HUDEP-2 (cell line): ENCODE results near the gene TSR1.

Experiments
- DNase-seq, 76 experiments: peaks; one replicate each; lab custom pipeline; 2025; ENCODE audit not compliant: unreplicated experiment in 76 of 76; lab: John Stamatoyannopoulos, UW

The TSR1 gene

DNA sequence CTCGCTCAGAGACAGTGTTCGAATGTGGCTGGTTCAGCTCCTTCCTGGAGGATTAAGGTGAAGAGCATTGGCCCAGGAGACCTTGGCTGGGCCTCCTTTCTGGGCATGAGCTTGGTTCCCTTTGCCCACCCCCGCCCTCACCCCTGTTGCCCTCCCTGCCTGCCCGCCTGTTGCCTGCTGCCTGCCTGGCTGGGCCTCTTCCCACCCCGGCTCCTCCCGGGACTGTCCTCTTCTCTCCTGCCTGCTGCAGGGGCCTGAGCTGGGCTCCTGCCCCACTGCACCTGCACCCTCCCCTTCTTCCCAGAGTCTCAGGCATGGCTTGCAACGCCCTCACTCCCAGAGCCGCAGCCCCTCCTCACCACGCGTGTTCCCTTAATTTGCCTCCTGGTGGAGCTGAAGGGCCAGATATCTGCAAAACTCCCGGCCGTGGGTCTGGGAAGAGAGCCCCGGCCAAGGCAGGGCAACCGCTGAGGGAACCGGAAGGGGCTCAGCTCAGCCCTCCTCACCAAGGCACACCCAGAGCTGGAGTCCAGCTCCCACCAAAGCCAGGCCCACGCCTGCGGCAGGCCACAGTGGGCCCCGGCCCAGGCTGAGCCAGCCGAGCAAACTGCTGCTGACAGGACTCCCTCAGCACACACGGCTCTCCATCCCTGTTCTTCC, 33.4 kb upstream of the TSR1 start:
- no peak for DNase-seq

DNA sequence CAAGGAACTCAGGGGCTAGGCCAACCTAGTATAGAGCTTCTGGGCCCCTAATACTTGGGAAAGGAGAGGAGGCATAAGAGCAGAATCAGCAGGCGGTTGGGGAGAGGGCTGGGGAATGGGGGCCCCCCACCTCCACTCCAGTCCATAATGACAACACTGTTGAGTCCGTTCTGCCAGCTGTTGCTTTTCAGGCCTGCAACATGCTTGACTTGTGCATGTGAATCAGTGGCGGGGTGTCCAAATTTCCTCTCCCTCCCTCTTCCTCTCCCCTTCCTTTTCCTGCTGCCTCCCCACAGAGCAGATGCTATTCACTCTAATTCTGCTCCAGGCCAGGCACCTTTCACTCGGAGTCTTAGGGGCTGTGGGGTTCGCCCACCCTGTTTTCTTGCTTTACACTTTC, 32.8 kb upstream of the TSR1 start:
- DNase-seq, result no peak

DNA sequence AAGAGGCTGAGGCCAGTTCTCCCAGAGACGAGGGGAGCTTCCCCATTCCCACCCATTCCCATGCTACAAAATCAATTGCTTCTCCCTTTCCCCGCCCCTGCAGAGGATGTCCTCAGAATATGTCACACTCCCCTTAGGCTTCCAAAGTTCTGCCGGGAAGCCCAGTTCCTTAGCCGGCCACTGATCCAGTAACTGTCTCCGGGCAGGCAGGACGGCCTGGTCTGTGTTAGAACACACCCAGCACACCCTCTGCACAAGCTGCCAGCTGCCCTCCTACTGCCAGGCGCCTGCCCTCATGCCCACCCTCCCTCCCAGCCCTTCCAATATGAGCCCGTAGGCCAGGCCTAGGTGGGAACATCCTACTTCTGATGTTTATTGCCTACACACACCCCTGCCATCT, 32.1 kb upstream of the TSR1 start:
- DNase-seq, result no peak

DNA sequence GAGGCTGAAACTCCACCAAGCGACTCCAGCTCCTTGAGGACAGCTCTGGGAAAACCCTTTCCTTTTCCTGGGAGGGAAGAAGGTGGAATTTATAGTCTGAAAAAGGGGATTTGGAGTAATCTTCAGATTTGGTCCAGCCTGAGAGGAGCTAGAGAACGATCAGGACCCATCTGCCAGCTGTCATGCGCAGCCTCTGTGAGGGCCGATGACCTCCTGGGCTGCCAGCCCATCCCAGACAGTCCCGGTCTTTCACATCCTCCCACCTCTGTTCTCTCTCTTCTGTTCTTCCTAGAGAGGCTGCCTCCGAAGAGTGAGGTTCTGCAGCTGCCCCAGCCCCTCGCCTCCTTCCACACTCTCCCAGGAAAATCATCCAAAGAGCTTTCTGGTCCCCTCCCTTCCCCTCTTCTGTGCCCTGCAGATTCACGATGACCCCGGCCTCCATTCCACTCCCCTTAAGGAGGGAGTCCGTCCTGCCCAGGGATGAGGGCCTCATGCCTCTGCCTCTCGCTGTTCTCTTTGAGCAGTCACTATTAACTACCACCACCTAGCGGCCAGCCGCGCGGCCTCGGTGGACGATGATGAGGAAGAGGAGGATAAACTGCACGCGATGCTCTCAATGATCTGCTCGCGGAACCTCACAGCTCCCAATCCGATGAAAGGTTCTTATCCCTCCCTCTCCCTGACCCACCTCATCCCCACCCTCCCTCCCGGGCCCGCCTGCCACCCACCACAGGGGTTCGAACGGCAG, 30.7 kb upstream of the TSR1 start:
- no peak for DNase-seq

DNA sequence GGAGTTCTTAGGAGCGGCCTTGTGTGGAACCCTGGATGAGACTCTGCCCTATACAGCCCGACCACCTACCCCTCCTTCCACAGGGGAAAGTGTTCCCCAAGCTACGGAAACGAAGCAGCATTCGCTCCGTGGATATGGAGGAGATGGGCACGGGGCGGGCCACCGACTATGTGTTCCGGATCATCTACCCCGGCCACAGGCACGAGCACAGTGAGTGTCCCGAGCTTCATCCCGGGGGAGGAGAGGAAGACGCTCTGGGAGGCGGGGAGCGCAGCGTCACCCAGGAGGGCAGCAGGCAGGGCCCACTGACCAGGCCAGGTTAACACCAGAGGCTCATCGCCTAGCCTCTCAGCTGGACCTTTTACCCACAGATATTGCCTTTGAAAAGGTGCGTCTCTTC, 28.9 kb upstream of the TSR1 start:
- no peak for DNase-seq

DNA sequence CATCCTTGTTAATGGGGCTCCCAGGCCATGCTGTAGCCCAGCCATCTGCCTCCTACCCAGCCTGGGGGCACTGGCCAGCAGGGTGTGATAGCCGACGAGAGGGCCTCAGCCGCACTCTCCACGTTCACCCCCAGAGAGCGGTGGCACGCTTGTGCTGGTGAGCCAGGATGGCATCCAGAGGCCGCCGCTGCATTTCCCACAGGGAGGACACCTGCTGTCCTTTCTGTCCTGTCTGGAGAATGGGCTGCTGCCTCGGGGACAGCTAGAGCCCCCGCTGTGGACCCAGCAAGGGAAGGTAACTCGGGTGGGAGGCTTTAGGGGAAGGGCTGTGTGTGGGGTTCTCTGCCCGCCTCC, 28.5 kb upstream of the TSR1 start:
- DNase-seq, result no peak

DNA sequence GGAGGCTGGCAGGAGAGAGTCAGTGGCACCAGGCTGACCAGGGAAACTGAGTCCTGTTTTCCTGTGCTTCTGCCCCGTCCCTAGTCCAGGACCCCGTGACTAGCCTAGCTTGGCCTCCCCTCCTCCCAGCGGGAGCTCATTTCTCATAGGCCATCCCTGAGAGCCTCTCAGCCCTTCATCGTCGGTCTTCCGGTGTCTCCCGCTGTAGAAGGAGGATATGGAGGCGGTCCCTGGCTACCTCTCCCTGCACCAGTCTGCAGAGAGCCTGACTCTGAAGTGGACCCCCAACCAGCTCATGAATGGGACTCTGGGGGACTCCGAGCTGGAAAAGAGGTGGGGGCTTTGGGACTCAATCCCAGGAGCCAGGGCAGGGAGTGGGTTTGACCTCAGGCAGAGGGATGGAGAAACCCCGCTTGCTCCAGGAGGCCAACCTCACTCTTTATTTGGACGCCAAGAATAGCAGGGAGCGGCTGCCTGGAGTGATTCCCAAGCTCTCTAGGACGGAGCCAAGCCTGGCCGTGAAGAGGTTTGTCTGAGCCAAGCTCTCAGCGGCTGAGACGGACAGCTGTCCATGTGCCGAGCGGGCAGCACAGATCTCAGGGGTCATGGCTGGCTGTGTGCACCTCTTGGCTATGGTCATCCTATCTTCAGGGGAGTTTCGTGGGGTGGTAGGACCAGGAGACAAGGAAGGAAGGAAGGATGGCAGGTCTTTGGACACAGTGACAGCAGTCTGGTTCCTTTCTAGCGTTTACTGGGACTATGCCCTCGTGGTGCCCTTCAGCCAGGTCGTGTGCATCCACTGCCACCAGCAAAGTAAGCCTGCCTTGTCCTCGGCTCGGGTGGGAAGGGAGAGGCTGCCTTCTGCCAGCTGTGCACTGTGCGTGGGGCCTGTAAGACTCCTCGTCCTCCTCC, 27.9 kb upstream of the TSR1 start:
- DNase-seq, result no peak

DNA sequence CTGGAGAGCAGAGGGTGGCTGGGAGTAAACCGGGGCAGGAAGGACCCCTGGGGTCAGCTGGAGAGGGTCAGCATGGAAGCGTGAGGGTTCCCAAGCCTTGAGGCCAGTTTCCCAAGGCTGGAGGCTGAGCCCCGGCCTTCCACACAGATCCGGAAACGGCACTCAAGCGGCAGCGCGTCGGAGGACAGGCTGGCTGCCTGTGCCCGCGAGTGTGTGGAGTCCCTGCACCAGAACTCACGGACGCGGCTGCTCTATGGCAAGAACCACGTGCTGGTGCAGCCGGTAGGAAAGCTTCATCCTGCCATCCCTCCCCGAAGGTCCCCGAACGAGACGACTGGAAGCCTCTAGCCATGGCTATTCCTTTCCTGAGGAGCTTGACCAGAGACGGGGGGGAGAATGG, 27.1 kb upstream of the TSR1 start:
- no peak for DNase-seq

DNA sequence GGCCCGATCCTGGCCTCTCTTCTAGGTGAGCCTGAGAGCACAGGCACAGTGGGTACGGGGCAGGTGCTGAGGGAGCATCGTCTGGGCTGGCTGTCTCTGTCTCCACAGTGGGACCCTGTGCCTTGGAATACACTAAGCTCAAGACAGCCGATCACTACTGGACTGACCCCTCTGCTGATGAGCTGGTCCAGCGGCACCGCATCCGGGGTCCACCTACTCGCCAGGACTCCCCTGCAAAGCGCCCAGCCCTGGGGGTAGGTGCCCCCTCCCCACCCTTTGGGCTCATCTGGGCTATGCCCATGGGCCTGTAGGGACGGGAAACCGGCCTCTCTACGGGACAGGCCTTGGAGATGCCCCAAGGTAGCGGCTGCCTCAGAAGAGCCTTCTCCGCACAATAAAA, 26.6 kb upstream of the TSR1 start:
- no peak for DNase-seq

DNA sequence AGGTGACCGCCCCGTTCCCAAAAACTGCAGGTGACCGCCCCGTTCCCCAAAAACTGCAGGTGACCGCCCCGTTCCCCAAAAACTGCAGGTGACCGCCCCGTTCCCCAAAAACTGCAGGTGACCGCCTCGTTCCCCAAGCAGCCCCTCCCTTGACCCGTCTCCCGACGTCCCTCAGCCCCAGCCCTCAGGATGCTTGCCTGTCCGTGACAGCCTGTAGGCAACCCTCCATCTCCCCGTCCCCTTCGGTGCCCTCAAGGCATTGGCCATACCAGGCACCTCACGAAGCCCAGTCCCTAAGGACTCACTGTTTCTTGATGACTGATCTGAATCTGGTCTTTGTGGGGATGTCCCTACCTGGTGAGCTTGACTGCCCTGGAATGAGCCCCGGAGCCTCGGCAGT, 26.2 kb upstream of the TSR1 start:
- DNase-seq, result no peak

DNA sequence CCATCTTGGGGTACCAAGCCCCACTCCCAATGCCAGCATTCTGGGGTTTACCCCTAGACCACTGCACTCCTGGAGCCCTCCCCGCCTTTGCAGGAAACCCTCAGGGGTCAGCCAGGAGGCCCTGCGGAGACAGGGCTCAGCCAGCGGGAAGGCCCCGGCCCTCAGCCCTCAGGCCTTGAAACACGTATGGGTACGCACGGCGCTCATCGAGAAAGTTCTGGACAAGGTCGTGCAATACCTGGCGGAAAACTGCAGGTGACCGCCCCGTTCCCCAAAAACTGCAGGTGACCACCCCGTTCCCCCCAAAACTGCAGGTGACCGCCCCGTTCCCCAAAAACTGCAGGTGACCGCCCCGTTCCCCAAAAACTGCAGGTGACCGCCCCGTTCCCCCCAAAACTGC, 25.8 kb upstream of the TSR1 start:
- DNase-seq, result no peak

DNA sequence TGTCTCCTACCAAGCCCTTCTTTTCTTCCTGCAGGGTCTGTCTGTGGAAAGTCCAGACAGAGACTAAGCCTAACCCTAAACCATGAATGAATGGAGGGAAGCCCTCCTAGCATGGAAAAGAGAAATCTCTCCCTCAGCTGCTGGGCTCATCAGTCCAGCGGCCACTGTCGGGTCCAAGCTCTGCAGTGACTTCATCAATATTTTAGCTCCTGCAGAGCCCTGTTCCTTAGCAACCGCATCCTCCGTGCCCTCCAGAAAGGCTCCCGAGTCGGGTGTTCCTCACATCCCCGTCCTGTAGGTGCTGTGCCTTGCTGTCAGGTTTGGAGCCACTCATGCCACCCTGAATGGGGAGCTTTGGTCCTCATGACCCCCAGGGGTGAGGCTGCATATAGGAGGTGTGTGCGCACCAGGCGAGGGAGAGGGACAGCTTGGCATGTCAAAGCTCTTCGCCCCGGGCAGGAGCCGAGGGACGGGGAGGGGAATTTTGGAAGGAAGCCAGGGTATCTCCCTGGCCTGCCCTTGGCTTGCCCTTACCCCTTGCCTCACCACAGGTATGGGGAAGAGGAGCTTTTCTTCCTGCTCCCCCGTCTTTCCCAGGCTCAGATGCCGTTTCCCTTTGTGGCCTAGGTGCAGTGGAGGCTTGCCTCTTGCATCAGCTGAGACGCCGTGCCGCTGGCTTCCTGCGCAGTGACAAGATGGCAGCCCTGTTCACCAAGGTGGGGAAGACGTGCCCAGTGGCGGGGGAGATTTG, 24.9 kb upstream of the TSR1 start:
- no peak for DNase-seq

DNA sequence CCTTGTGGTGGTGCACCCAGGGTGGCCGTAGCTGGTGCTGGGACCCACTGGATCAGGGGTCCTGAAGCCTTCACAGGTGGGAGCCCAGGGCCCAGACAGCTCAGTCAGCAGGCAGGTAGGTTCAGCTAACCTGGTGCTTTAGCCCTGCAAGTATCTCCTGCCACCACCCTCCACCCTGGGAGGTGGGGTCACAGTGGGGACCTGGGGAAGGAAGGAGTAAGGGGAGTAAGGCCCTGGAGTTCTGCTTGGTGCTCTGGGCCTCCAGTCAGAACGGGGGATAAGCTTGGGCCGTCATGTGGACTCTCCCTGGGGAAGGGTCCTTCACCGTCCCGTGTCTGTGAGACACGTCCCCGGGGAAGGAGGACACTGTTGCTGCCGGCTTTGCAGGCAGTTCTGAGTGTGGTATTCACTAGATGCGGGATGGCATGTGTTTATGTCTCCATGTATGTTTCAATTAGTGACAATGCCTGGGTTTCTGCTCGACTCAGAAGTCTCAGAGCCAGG, 21.7 kb upstream of the TSR1 start:
- no peak for DNase-seq

DNA sequence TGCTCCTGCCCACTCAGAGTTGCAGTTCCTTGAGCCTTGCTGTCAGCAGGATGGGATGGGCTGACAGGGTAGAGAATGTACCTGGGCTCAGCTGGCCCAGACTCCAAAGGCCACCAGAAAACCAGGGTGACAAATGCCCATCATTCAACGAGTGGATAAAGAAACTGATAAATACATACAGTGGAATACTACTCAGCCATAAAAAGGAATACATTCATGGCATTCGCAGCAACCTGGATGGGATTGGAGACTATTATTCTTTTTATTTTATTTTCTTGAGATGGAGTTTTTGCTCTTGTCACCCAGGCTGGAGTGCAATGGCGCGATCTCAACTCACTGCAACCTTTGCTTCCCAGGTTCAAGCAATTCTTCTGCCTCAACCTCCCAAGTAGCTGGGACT, 21.0 kb upstream of the TSR1 start:
- no peak for DNase-seq

DNA sequence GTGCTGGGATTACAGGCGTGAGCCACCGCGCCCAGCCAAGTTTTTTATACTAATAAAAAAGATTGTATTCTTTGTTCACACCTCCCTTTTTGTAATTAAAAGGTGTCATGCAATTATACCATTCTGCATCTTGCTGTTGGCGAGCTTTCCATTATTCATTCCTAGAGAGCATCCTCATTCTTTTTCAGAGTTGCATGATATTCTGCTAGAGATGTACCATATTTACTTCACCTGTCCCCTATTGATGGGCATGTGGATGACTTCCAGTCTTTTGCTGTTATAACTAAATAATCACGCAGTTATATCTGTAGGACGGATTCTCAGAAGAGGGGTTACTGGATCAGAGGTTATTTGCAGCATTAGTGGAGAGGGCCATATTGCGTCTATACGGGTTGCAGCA, 18.1 kb upstream of the TSR1 start:
- no peak for DNase-seq

DNA sequence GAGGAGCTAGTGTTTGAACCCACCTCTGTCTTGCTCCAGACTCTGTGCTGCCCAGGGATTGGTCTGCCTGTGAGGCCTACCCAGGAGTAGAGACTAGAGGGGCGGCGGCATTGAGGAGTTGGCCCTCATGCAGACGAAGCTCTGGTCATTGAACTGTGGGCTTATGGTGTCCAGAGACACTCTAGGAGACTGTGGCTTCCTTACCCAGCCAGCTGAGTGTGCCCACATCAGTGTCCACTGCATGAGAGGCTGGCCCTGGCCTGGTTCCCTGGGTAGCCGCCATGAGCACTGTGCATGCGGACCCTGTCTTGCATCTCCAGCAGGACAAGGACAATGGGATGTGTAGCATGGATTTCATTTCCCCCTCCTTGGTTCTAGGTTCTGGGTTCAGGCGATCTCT, 15.0 kb upstream of the TSR1 start:
- no peak for DNase-seq

DNA sequence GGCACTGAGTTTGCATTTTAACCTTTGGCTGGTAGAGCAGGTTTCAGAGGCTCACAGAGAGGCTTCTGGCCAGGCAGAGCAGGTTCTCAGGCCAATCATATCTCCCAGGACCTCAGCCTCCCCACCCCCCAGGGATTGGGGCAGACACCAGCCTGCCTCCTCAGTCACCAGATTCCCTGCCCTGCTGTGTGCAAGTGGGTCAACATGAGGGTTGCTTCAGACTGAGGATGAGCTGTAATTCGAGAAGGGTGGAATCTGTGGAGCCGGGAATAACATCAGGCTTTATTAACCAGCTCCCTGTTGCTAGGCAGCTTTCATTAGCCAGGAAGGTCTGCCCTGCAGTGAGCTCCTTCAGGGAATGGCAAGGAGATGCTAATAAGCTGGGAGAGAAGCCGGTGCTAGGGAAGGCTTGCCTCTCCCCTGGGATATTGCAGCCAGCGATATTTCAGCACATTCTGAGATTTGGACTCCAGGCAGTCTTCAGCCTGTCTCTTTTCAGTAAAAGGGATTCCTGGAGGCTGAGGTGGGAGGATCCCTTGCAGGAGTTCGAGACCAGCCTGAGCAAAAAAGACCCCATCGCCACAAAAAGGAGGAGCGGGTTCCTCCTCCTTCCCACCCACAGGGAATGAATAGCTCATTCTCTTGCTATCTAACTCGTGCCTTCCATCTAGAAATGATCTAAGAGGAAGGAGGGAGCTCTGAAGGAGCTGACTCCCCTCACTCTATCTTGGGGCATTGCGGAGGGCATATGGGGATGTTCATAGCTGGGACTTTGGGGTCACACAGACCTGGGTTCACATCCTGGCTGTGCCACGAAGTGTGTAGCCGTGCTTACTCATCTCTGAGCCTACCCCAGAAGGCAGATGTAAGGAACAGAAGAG, 11.8 kb upstream of the TSR1 start:
- no peak for DNase-seq

DNA sequence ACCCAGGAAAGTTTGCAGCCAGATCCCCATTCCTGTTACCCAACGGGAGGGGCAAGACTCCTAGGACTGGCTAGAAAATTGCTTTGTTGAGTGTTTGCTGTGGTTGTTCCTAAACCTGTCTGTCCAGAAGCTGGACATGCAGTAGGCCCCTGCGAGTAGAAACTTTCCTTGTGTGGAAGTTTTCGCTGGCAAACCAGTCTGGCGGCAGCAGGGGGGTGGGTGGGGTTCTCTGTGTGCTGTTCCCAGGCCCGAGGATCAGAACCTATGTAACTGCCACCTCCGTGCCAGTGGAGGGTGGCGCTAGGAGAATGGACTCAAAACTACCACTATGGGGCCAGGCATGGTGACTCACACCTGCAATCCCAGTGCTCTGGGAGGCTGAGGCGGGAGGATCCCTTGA, 10.2 kb upstream of the TSR1 start:
- DNase-seq, result no peak

DNA sequence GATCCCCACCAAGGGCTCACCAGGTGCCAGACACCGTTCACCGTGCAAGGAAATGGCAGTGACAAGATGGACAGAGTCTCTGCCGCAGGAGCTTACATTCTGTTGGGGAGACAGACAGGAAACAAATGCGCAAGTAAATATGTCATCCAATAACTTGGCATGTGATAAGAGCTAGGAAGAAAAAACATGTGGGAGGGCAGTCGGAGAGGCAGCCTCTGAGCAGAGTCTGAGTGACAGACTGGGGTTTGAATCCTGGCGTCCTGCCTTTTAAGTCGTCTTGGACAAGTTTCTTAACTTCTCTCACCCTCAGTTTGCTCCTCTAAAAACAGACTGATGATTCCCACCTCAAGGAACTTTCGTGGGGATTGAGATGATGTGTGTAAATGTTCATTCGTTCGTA, 8.3 kb upstream of the TSR1 start:
- no peak for DNase-seq

DNA sequence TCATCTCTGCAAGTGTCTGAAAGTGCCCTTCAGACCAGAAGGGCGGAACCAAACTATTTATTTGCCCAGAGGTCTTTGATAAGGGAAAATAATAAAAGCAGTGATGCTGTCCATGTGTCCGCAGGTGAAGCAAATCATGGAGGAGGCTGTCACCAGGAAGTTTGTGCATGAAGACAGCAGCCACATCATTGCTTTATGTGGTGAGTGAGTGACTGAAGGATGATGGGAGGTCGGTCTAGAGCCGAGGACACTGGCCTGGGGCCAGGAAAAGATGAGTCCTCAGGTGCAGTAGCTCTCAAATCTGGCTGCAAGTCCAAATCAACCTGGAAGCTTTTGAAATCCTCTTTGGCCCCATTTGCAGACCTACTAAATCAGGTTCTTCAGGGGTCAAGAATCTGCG, 7.2 kb upstream of the TSR1 start:
- peak in 2 of 76 experiments; percentile 9 to 12 for DNase-seq
